ENCODE results near the gene RAPGEF1. TPM values are rescaled to one million over a fixed set of nuclear protein-coding genes. Genes with fewer than 3 reads are reported as not detected.

Gene RAPGEF1
- total RNA-seq, 1 experiment from 2014 or later: 55.6 TPM

DNA sequence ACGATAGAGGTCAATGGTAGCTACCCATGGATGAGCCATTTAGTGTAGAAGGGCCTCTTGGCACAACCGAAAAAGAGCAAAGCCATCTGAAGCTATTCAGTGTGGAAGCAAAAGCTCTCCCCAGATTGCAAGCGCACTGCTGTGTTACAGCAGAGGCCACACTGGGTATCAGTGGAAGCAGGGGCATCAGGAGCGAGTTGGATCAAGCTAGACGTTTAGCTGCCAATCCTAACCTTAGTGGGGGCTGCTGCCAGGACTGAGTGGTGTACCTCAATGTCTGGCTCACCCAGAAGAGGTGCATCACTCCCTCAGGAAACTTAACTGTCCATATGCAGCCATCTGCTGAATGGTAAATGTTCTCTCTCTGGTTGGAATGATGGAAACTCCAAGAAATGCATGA is 44.5 kb downstream of the RAPGEF1 start:
- no peak overlapping the region for H2BK12ac ChIP-seq (ENCODE audit: insufficient read length, low read depth, low read length)
- peaks cover 24% of the 10 kb centered on the region for H3K4me1 ChIP-seq (ENCODE audit: insufficient read depth, low read length)
- H4K5ac ChIP-seq (ENCODE audit: insufficient read length, low read depth, low read length): no peak overlapping the region
- no peak overlapping the region for H3K18ac ChIP-seq (ENCODE audit: insufficient read length, low read depth, low read length)
- H4K91ac ChIP-seq (ENCODE audit: insufficient read length, low read depth, low read length): no peak overlapping the region
- WGBS (ENCODE audit: extremely low coverage, insufficient read length, low lambda C conversion rate): no CpG with 5 or more reads among the region's 5 CpGs
- no peak overlapping the region for H2AFZ ChIP-seq (ENCODE audit: low read length)
- H3K23me2 ChIP-seq (ENCODE audit: insufficient read length, low read depth, low read length, poor library complexity, severe bottlenecking): no peaks in the 10 kb centered on the region
- no peak overlapping the region for H2BK15ac ChIP-seq (ENCODE audit: low read depth, low read length)
- no peak overlapping the region for H4K8ac ChIP-seq (replicated peaks; ENCODE audit: insufficient read length, low read depth, low read length)
- H3K27ac ChIP-seq (ENCODE audit: insufficient read length, low read depth, low read length): no peak overlapping the region
- Mint-ChIP-seq H3K36me3 (ENCODE audit: insufficient read depth in 1 of 3, low read depth in 3 of 3) (peaks cover 0 to 2% (median 0%) of the 10 kb centered on the region in 3 experiments; a peak in 3 of 7 replicates), H3K9me3 (no peaks in the 10 kb centered on the region), H3K27me3 (ENCODE audit: low read depth) (no peaks in the 10 kb centered on the region), H3K27ac (peak overlapping the region; percentile 20 to 60 (median 23); a peak in 5 of 7 replicates), H3K4me3 (peak overlapping the region in 1 of 2 experiments; percentile 43; a peak in 1 of 5 replicates), H3K4me1 (peaks cover 70 to 76% of the 10 kb centered on the region in 2 experiments)
- no peak overlapping the region for H3K4me2 ChIP-seq (ENCODE audit: insufficient read depth, insufficient read length, low read length)
- H3K27me3 ChIP-seq (ENCODE audit: insufficient read depth, low read length): no peaks in the 10 kb centered on the region
- H3K14ac ChIP-seq (ENCODE audit: insufficient read depth, low read length): no peak overlapping the region
- H2AK5ac ChIP-seq (ENCODE audit: insufficient read length, low read length): no peak overlapping the region
- H3K9me3 ChIP-seq (ENCODE audit: control insufficient read depth, low read depth, low read length): no peaks in the 10 kb centered on the region
- TF ChIP-seq, protein P1, sequence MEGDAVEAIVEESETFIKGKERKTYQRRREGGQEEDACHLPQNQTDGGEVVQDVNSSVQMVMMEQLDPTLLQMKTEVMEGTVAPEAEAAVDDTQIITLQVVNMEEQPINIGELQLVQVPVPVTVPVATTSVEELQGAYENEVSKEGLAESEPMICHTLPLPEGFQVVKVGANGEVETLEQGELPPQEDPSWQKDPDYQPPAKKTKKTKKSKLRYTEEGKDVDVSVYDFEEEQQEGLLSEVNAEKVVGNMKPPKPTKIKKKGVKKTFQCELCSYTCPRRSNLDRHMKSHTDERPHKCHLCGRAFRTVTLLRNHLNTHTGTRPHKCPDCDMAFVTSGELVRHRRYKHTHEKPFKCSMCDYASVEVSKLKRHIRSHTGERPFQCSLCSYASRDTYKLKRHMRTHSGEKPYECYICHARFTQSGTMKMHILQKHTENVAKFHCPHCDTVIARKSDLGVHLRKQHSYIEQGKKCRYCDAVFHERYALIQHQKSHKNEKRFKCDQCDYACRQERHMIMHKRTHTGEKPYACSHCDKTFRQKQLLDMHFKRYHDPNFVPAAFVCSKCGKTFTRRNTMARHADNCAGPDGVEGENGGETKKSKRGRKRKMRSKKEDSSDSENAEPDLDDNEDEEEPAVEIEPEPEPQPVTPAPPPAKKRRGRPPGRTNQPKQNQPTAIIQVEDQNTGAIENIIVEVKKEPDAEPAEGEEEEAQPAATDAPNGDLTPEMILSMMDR (conservative IDR thresholded peaks at IDR 0.05): no peak
- no peak overlapping the region for H2BK5ac ChIP-seq (ENCODE audit: insufficient read length, low read length)
- no peak overlapping the region for H3T11ph ChIP-seq (ENCODE audit: low read length)
- no peak overlapping the region for H2BK20ac ChIP-seq (ENCODE audit: low read depth, low read length, poor library complexity, severe bottlenecking)
- H4K20me1 ChIP-seq (ENCODE audit: control insufficient read depth, insufficient read depth, insufficient read length): no peaks in the 10 kb centered on the region
- H2BK120ac ChIP-seq (ENCODE audit: low read depth, low read length, poor library complexity, severe bottlenecking): no peak overlapping the region
- H3K9ac ChIP-seq (ENCODE audit: extremely low read depth, insufficient read length, low read length): no peak overlapping the region
- H3K79me2 ChIP-seq (ENCODE audit: insufficient read depth, low read length): peaks cover 25% of the 10 kb centered on the region; the same call in 1 of the 2 replicates
- DNase-seq: no peak
- no peak overlapping the region for H3K23ac ChIP-seq (ENCODE audit: insufficient read length, low read depth, low read length)
- no peaks in the 10 kb centered on the region for H3K79me1 ChIP-seq (ENCODE audit: insufficient read depth, low read depth, low read length, poor library complexity, severe bottlenecking)
- no peak overlapping the region for H3K56ac ChIP-seq (ENCODE audit: insufficient read length, low read depth, low read length)
- H3K4ac ChIP-seq (ENCODE audit: low read depth, low read length): no peak overlapping the region

Measured in H9 (cell line).